Fibroblast of pulmonary artery (primary cell): Measurements from ENCODE around the gene GPR157.
A peak's percentile ranks its signal among the peaks of the same experiment; 100 is the strongest.

Source experiments
- DNase-seq: peaks from one replicate; pipeline ENCODE4 v3.0.0-alpha.2; 2010; ENCODE audit warnings: low read depth
- H3K4me3 ChIP-seq: replicated peaks from 2 replicates; pipeline ENCODE4 v1.5.1; 2011; ENCODE audit warnings: low read depth, mild to moderate bottlenecking, control low read depth, low read length, moderate library complexity
- TF ChIP-seq, protein P1 (sequence below): IDR thresholded peaks from 2 replicates; pipeline ENCODE4 v1.5.1; 2011; ENCODE audit warnings: mild to moderate bottlenecking, control low read depth, low read length, inconsistent platforms; ENCODE audit errors: missing control alignments

GPR157 gene

DNA sequence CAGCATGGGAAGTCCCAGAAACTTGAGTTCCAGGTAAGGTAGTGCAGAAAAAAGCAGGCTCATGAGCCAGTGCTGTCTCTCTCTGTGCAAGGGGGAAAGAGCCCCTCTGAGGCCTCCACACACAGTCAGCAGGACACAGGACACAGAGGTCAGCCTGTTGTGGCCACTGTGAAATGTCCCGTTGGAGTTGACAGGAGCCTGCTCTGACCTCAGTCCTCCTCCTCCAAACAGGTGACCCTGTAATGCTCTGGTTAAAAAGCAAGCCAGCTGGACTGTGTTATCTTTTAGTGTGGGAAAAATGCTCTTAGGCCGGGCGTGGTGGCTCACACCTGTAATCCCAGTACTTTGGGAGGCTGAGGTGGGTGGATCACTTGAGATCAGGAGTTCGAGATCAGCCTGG is 24.2 kb upstream of the GPR157 start:
- DNase-seq, result no peak
- H3K4me3 ChIP-seq, result no peak overlapping the region
- TF ChIP-seq, protein P1, sequence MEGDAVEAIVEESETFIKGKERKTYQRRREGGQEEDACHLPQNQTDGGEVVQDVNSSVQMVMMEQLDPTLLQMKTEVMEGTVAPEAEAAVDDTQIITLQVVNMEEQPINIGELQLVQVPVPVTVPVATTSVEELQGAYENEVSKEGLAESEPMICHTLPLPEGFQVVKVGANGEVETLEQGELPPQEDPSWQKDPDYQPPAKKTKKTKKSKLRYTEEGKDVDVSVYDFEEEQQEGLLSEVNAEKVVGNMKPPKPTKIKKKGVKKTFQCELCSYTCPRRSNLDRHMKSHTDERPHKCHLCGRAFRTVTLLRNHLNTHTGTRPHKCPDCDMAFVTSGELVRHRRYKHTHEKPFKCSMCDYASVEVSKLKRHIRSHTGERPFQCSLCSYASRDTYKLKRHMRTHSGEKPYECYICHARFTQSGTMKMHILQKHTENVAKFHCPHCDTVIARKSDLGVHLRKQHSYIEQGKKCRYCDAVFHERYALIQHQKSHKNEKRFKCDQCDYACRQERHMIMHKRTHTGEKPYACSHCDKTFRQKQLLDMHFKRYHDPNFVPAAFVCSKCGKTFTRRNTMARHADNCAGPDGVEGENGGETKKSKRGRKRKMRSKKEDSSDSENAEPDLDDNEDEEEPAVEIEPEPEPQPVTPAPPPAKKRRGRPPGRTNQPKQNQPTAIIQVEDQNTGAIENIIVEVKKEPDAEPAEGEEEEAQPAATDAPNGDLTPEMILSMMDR, result no peak

DNA sequence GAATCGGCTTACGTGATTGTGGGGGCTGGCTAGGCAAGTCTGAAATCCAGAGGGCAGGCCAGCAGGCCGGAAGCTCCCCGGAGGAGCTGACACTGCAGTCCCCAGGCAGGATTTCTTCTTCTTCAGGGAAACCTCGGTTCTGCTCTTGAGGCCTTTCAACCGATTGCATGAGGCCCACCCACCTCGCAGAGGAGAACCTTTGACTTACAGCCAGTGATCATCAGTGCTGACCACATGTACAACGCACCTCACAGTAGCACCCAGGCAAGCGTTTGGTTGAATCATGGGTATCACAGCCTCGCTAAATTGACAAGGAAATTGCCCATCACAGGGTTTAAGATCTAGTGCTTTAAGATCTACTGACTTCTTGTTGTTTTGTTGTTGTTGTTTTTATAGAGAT is 23.6 kb upstream of the GPR157 start:
- H3K4me3 ChIP-seq, result no peak overlapping the region
- TF ChIP-seq, protein P1, result no peak
- no peak for DNase-seq

DNA sequence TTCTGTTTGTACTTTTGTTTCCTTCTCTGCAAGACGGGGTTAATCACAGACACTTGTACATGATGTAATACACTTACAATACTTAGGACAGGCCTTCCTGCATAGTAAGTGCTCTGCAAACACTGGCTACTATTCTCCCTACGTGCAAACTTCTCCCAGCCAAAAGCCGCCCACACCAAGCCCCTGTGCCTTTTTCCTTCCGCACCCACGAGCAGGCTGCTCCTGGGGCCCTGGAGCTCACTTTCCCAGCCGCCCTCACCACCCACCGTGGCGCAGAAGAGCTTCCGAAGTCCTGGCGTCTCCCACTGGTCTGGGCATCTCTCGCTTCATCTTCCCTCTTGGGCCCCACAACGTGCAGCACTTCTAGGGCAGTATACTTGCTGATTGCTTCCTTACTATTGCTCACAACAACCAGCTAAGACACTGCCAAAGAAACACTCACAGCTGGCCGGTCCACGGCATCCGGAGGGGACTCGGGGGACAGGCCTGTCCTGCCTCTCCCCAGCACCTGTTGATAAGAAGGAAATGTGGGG is 22.5 kb upstream of the GPR157 start:
- TF ChIP-seq, protein P1, result no peak
- no peak overlapping the region for H3K4me3 ChIP-seq
- peak; percentile 67 for DNase-seq

DNA sequence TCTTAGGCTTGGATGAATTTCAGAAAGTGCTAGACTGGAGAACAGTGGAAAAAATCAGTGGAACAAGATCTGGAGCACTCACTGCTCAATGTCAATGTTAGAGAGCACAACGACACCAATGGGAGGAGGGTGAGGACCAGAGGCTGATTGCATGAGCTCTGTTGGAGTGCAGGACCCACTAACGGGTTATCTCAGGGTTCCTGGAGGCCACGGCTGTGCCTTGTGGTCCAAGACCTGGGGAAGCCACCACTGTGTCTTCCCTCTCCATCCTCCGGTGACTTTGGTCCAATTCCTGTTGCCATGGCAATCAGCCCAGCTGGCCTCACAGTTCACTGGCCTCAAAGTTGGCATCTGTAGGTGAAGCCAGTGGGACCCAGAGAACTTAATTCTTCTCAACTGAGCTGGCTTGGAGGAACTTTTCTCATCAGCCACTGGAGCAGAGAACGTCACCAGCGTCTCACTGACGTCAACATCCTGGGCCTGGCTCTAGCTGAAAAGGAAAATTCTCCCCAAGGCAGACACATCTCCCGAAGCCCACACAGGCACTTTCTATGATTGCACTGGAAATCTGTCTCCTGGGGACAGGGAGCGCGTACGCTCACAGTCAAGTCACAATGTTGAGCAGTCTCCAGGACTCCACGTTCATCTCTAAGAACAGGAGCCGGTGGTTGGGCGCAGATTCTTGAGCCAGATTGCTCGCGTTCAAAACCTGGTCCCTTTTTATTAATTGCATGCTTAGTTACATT is 21.9 kb upstream of the GPR157 start:
- no peak overlapping the region for H3K4me3 ChIP-seq
- peak; percentile 73 for DNase-seq
- TF ChIP-seq, protein P1, result no peak

DNA sequence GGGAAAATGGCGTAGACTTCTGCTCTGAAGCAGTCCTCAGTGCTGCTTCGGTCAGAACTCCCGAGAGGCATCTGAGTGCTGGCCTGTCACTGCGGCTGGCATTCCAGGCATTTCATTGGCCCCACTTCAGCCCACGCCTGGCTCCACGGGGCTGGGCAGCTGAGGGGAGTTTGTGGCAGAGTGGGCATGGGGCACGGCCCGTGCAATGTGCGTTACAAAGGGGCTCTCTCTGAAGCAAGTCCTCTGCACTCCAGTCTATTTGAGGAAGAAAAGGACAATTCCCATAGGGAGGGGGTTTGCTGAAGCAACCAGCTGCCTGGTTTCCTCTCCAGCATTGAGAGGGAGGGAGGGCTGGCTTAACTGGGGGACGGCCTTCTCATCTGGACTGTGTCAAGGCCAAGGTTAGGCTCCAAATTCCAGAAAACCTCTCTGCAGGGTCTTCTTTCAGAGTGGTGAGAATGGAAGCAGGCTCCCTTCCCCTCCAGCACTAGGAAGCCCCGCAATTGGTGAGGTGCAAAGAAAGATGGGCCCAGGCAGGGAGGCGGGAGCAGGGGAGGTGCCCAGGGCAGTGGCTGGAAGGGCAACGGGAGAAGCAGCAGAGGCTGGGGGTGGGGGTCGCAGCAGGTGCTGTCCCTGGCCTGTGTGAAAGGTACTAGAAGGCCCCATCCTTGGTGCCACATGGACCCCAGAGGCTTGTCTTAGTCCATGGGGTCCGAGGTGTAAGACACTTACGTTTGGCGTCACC is 21.1 kb upstream of the GPR157 start:
- TF ChIP-seq, protein P1, result no peak
- no peak for DNase-seq
- no peak overlapping the region for H3K4me3 ChIP-seq

DNA sequence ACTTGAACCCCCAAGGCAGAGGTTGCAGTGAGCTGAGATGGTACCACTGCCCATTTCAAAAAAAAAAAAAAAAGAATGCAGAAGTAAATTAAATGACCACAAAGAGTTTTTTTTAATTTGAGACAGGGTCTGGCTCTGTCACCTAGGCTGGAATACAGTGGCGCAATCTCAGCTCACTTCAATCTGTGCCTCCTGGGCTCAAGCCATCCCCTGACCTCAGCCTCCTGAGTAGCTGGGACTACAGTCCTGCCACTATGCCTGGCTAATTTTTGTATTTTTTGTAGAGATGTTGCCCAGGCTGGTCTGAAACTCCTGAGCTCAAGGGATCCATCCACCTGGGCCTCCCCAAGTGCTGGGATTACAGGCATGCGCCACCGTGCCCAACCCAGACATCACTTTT is 20.2 kb upstream of the GPR157 start:
- no peak for DNase-seq
- no peak overlapping the region for H3K4me3 ChIP-seq
- TF ChIP-seq, protein P1, result no peak

DNA sequence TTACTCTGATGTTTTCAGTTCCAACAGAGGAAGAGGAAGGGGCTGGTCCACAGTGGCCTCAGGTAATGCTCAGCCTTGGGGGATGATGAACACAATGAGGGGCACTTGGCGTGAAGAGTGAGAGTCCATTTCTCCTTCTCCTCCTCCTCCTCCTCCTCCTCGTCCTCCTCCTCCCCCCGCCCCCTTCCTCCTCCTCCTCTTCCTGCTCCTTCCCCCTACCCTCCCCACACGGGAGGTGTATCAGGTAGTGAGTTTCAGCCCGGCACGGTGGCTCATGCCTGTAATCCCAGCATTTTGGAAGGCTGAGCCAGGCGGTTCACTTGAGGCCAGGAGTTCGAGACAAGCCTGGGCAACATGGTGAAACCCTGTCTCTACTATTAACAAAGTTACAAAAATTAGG is 17.3 kb upstream of the GPR157 start:
- no peak for DNase-seq
- TF ChIP-seq, protein P1, result no peak
- H3K4me3 ChIP-seq, result no peak overlapping the region
